Measurements from ENCODE around the gene CDC14A. TPM values are rescaled to one million over a fixed set of nuclear protein-coding genes. Genes with fewer than 3 reads are reported as not detected.

Gene CDC14A, protein sequence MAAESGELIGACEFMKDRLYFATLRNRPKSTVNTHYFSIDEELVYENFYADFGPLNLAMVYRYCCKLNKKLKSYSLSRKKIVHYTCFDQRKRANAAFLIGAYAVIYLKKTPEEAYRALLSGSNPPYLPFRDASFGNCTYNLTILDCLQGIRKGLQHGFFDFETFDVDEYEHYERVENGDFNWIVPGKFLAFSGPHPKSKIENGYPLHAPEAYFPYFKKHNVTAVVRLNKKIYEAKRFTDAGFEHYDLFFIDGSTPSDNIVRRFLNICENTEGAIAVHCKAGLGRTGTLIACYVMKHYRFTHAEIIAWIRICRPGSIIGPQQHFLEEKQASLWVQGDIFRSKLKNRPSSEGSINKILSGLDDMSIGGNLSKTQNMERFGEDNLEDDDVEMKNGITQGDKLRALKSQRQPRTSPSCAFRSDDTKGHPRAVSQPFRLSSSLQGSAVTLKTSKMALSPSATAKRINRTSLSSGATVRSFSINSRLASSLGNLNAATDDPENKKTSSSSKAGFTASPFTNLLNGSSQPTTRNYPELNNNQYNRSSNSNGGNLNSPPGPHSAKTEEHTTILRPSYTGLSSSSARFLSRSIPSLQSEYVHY
- total RNA-seq: 2.1 and 2.4 TPM in 2 replicates

GRCh38 chr1:100352267-100353070 is at the start of gene CDC14A:
Gene CDC14A (plus strand): TSS chr1:100352506. CDS start chr1:100352955, 449 bp downstream.

Other genes starting within 250 kb of the CDC14A start
- 0.52 and 0.79 TPM in 2 replicates for gene SASS6, start 219.6 kb upstream of the CDC14A start, total RNA-seq
- 11.7 and 12.4 TPM in 2 replicates for gene TRMT13, start 219.3 kb upstream of the CDC14A start, total RNA-seq
- 0.16 and 0.17 TPM in 2 replicates for gene LRRC39, start 174.2 kb upstream of the CDC14A start, total RNA-seq
- gene DBT, start 102.7 kb upstream of the CDC14A start, total RNA-seq: 8.2 and 8.8 TPM in 2 replicates
- gene RTCA, start 86.3 kb upstream of the CDC14A start, total RNA-seq: 33.5 and 41.8 TPM in 2 replicates
- under 0.01 TPM in 1 of 2 replicates, not detected in the other for gene GPR88, start 185.6 kb downstream of the CDC14A start, total RNA-seq

All from bronchial smooth muscle cell (primary cell).